CD4-positive, alpha-beta T cell treated with Interleukin-1 beta for 1 hour (primary cell): ENCODE results near the gene ATP13A1.
"Not testable (repeated sequence)": the region's sequence is repeated elsewhere in the genome, so short reads cannot be mapped to it uniquely, and the experiment has no call there.

Experiments used
- DNase-seq, 2 donors: peaks; one replicate each; pipeline ENCODE4 v3.0.0-alpha.2; 2020 to 2022

Gene ATP13A1

GRCh38 chr19:19618219-19619051 is 45.0 kb downstream of the ATP13A1 start, which contains the start of gene PBX4:
TSS of gene PBX4 (minus strand) at chr19:19618687. CDS start at chr19:19618629, 58 bp downstream.
- DNase-seq, result peak; percentile 99

GRCh38 chr19:19615086-19615485 is 48.4 kb downstream of the ATP13A1 start:
- DNase-seq, result peak; percentile 65 to 70

GRCh38 chr19:19613506-19613905 is 50.0 kb downstream of the ATP13A1 start:
- DNase-seq, result no peak

- DNase-seq, result no peak
Observed at GRCh38 chr19:19610376-19611202, 52.9 kb downstream of the ATP13A1 start.

GRCh38 chr19:19606686-19607085 is 56.8 kb downstream of the ATP13A1 start:
- DNase-seq, result not testable (repeated sequence)

GRCh38 chr19:19606021-19606420 is 57.5 kb downstream of the ATP13A1 start:
- DNase-seq, result peak; percentile 63 to 76

- no peak for DNase-seq
Observed at GRCh38 chr19:19602713-19603324, 60.7 kb downstream of the ATP13A1 start.

GRCh38 chr19:19602136-19602712 is 61.3 kb downstream of the ATP13A1 start:
- peak; percentile 51 to 69 for DNase-seq

- DNase-seq, result peak in 1 of 2 donors; percentile 47
Observed at GRCh38 chr19:19600793-19601330, 62.6 kb downstream of the ATP13A1 start.

- peak; percentile 77 to 82 for DNase-seq
Observed at GRCh38 chr19:19598728-19599451, 64.6 kb downstream of the ATP13A1 start.

- DNase-seq, result peak; percentile 77 to 91
Observed at GRCh38 chr19:19597809-19598306, 65.6 kb downstream of the ATP13A1 start.
